H1 (cell line): ENCODE results near the gene PPP1R7. TPM values are rescaled to one million over a fixed set of nuclear protein-coding genes. Genes with fewer than 3 reads are reported as not detected.

Experiments used
- CTCF ChIA-PET: fragments of 300-600 bp; sonication (Branson Sonifier 250); formaldehyde crosslinking; loops from one replicate; lab custom pipeline; 2021; ENCODE audit not compliant: partially characterized antibody; lab: Charles Lee
- POLR2A ChIA-PET: fragments of 300-600 bp; sonication (Branson Sonifier 250); formaldehyde crosslinking; loops from one replicate; lab custom pipeline; 2021; ENCODE audit warnings: inconsistent platforms; ENCODE audit not compliant: partially characterized antibody; lab: Charles Lee
- DNase-seq, 2 experiments: peaks; one replicate each; pipeline versions ENCODE4 v3.0.0 to v3.0.0-alpha.2; 2010 to 2022; ENCODE audit warnings: low spot score in 2 of 2, low read depth in 1 of 2, mixed read lengths in 1 of 2
- FAIRE-seq: peaks from 2 replicates; lab custom pipeline; 2011; peaks lifted over from hg19 to GRCh38; lab: Jason Lieb, UNC
- H2AFZ ChIP-seq: 2 replicates; pipeline ENCODE4 v1.8.1; 2012; ENCODE audit warnings: low read length, inconsistent platforms
- H2AK5ac ChIP-seq: 2 replicates; pipeline ENCODE4 v1.6.1; 2013; ENCODE audit warnings: low read depth, low read length
- H2BK120ac ChIP-seq: replicated peaks from 2 replicates; pipeline ENCODE3; 2013; ENCODE audit warnings: low read depth, low read length, inconsistent platforms
- H2BK12ac ChIP-seq: 2 replicates; pipeline ENCODE4 v1.6.1; 2013; ENCODE audit warnings: low read depth, low read length
- H2BK15ac ChIP-seq: 2 replicates; pipeline ENCODE4 v1.6.1; 2013; ENCODE audit warnings: low read length
- H2BK20ac ChIP-seq: 2 replicates; pipeline ENCODE4 v1.6.1; 2013; ENCODE audit warnings: low read length
- H2BK5ac ChIP-seq: 2 replicates; pipeline ENCODE4 v1.6.1; 2013; ENCODE audit warnings: low read depth, low read length
- H3K14ac ChIP-seq: 2 replicates; pipeline ENCODE4 v1.6.1; 2013; ENCODE audit warnings: inconsistent platforms; ENCODE audit not compliant: insufficient read length
- H3K18ac ChIP-seq: 2 replicates; pipeline ENCODE4 v1.6.1; 2013; ENCODE audit warnings: low read length; ENCODE audit errors: extremely low read depth
- H3K23ac ChIP-seq: 2 replicates; pipeline ENCODE4 v1.6.1; 2013; ENCODE audit warnings: inconsistent platforms; ENCODE audit not compliant: insufficient read length
- H3K23me2 ChIP-seq: 2 replicates; pipeline ENCODE4 v1.6.1; 2013; ENCODE audit warnings: low read depth, low read length
- H3K27ac ChIP-seq: 2 replicates; pipeline ENCODE4 v1.6.1; 2011; ENCODE audit warnings: low read depth, low read length, inconsistent platforms
- H3K27me3 ChIP-seq, 4 experiments: replicated peaks in 1 of 4; 1 replicate in 1 of 4; 2 replicates in 3 of 4; pipeline versions ENCODE4 v1.6.1 to v1.8.1; 2011 to 2013; ENCODE audit warnings: low read length in 3 of 4, mild to moderate bottlenecking in 3 of 4, inconsistent platforms in 2 of 4, mixed read lengths in 2 of 4, moderate library complexity in 1 of 4; ENCODE audit not compliant: control insufficient read depth in 3 of 4, insufficient read depth in 3 of 4; ENCODE audit errors: extremely low read depth in 1 of 4
- H3K36me3 ChIP-seq, 4 experiments: 2 replicates each; pipeline versions ENCODE4 v1.6.1 to v1.8.1; 2011 to 2013; ENCODE audit warnings: mild to moderate bottlenecking in 4 of 4, low read length in 3 of 4, moderate library complexity in 2 of 4, control low read depth in 1 of 4, inconsistent platforms in 1 of 4; ENCODE audit not compliant: insufficient read depth in 4 of 4, control insufficient read depth in 2 of 4
- H3K4ac ChIP-seq: replicated peaks from 2 replicates; pipeline ENCODE3; 2013; ENCODE audit warnings: low read length, low read depth, mixed read lengths, inconsistent platforms; ENCODE audit not compliant: insufficient read length
- H3K4me1 ChIP-seq, 4 experiments: replicated peaks in 1 of 4; 1 replicate in 1 of 4; 2 replicates in 3 of 4; pipeline versions ENCODE4 v1.6.1 to v1.8.1; 2011 to 2013; ENCODE audit warnings: low read length in 3 of 4, inconsistent platforms in 2 of 4, mixed read lengths in 1 of 4; ENCODE audit not compliant: insufficient read depth in 4 of 4, control insufficient read depth in 3 of 4
- H3K4me2 ChIP-seq, 2 experiments: 2 replicates each; pipeline versions ENCODE4 v1.6.1 to v1.8.1; 2011 to 2013; ENCODE audit warnings: low read depth in 2 of 2, low read length in 2 of 2, control low read depth in 1 of 2, inconsistent platforms in 1 of 2, mild to moderate bottlenecking in 1 of 2; ENCODE audit not compliant: insufficient read depth in 1 of 2
- H3K4me3 ChIP-seq, 4 experiments: fragments of 200-600, 300-600 bp in 1 of 4; sonication (generic), shearing (Covaris generic), sonication (Bioruptor Twin) in 1 of 4; 2 replicates each; pipeline versions ENCODE4 v1.5.1 to v1.8.1; 2011 to 2016; ENCODE audit warnings: low read length in 4 of 4, low read depth in 3 of 4, control low read depth in 2 of 4, inconsistent platforms in 2 of 4, mild to moderate bottlenecking in 2 of 4, mixed read lengths in 1 of 4, moderate library complexity in 1 of 4; ENCODE audit not compliant: insufficient read depth in 2 of 4; ENCODE audit errors: extremely low read depth in 1 of 4
- H3K56ac ChIP-seq: replicated peaks from 2 replicates; pipeline ENCODE3; 2013; ENCODE audit warnings: low read depth, mild to moderate bottlenecking, mixed read lengths, low read length, inconsistent platforms; ENCODE audit not compliant: insufficient read length
- H3K79me1 ChIP-seq: 2 replicates; pipeline ENCODE4 v1.6.1; 2013; ENCODE audit warnings: low read depth, low read length, control low read depth
- H3K79me2 ChIP-seq, 2 experiments: 2 replicates each; pipeline versions ENCODE4 v1.6.1 to v1.8.1; 2012 to 2013; ENCODE audit warnings: low read length in 2 of 2, mild to moderate bottlenecking in 2 of 2, inconsistent platforms in 1 of 2; ENCODE audit not compliant: insufficient read depth in 2 of 2, control insufficient read depth in 1 of 2
- H3K9ac ChIP-seq, 4 experiments: replicated peaks in 1 of 4; 1 replicate in 1 of 4; 2 replicates in 3 of 4; pipeline versions ENCODE4 v1.6.1 to v1.8.1; 2011 to 2013; ENCODE audit warnings: low read depth in 3 of 4, low read length in 3 of 4, control low read depth in 2 of 4, mild to moderate bottlenecking in 2 of 4, moderate library complexity in 2 of 4, inconsistent platforms in 1 of 4; ENCODE audit errors: extremely low read depth in 1 of 4
- H3K9me3 ChIP-seq, 2 experiments: 2 replicates each; pipeline versions ENCODE4 v1.6.1 to v1.8.1; 2012 to 2013; ENCODE audit warnings: mild to moderate bottlenecking in 2 of 2, moderate library complexity in 2 of 2, control low read depth in 1 of 2, inconsistent platforms in 1 of 2, low read depth in 1 of 2, low read length in 1 of 2, mixed read lengths in 1 of 2; ENCODE audit not compliant: insufficient read depth in 2 of 2
- H4K20me1 ChIP-seq, 2 experiments: replicated peaks in 1 of 2; 2 replicates each; pipeline versions ENCODE3 to v1.8.1; 2011 to 2013; ENCODE audit warnings: inconsistent platforms in 2 of 2, low read length in 2 of 2, mild to moderate bottlenecking in 1 of 2; ENCODE audit not compliant: insufficient read depth in 2 of 2, control insufficient read depth in 1 of 2
- H4K5ac ChIP-seq: 2 replicates; pipeline ENCODE4 v1.6.1; 2013; ENCODE audit warnings: low read length, low read depth, mixed read lengths, inconsistent platforms; ENCODE audit not compliant: insufficient read length
- H4K8ac ChIP-seq: 2 replicates; pipeline ENCODE4 v1.8.0; 2013; ENCODE audit warnings: mild to moderate bottlenecking, moderate library complexity, low read length, inconsistent platforms; ENCODE audit not compliant: insufficient read depth; ENCODE audit errors: extremely low read depth
- H4K91ac ChIP-seq: replicated peaks from 2 replicates; pipeline ENCODE3; 2013; ENCODE audit warnings: low read length, mixed read lengths, inconsistent platforms; ENCODE audit not compliant: insufficient read length
- CREB1 ChIP-seq: IDR thresholded peaks from 2 replicates; pipeline ENCODE4 v1.6.1; 2012; ENCODE audit warnings: inconsistent platforms
- CTCF ChIP-seq, 3 experiments: IDR thresholded peaks; 1 replicate in 2 of 3; 2 replicates in 1 of 3; pipeline versions ENCODE4 v1.5.1 to v1.6.1; 2011; ENCODE audit warnings: low read length in 3 of 3, mild to moderate bottlenecking in 3 of 3, inconsistent platforms in 2 of 3, low read depth in 1 of 3, moderate library complexity in 1 of 3; ENCODE audit not compliant: insufficient read depth in 1 of 3; ENCODE audit errors: control extremely low read depth in 1 of 3
- EZH2 ChIP-seq: fragments of 200-600 bp; sonication (generic); IDR thresholded peaks from 2 replicates; pipeline ENCODE4 v1.7.1; 2012; ENCODE audit warnings: low read depth, mild to moderate bottlenecking, moderate library complexity, low read length, inconsistent platforms; ENCODE audit not compliant: severe bottlenecking
- FOSL1 ChIP-seq: IDR thresholded peaks from 2 replicates; pipeline ENCODE4 v1.6.1; 2011; ENCODE audit warnings: mild to moderate bottlenecking, low read depth, low read length, moderate library complexity; ENCODE audit not compliant: insufficient read depth
- POLR2AphosphoS5 ChIP-seq: IDR thresholded peaks from 2 replicates; pipeline ENCODE4 v1.6.1; 2011; ENCODE audit warnings: low read depth, low read length
- POU5F1 ChIP-seq: IDR thresholded peaks from 2 replicates; pipeline ENCODE4 v1.6.1; 2011; ENCODE audit warnings: low read depth, mild to moderate bottlenecking, low read length, moderate library complexity
- RAD21 ChIP-seq, 2 experiments: IDR thresholded peaks in 1 of 2; conservative IDR thresholded peaks in 1 of 2; 2 replicates each; pipeline ENCODE4 v1.6.1; 2011; ENCODE audit warnings: low read depth in 2 of 2, low read length in 2 of 2, improper control_type of control experiment in 1 of 2, inconsistent platforms in 1 of 2, mild to moderate bottlenecking in 1 of 2, moderate library complexity in 1 of 2
- RBBP5 ChIP-seq: IDR thresholded peaks from 2 replicates; pipeline ENCODE4 v1.7.1; 2012; ENCODE audit warnings: low read depth, mild to moderate bottlenecking, inconsistent platforms, low read length, moderate library complexity, borderline replicate concordance
- SP1 ChIP-seq: IDR thresholded peaks from 2 replicates; pipeline ENCODE4 v1.6.1; 2011; ENCODE audit warnings: low read depth, low read length
- SP4 ChIP-seq: IDR thresholded peaks from 2 replicates; pipeline ENCODE4 v1.6.1; 2012; ENCODE audit warnings: low read length, inconsistent platforms
- TCF12 ChIP-seq: IDR thresholded peaks from 2 replicates; pipeline ENCODE4 v1.6.1; 2011; ENCODE audit warnings: low read depth, mild to moderate bottlenecking, low read length
- WGBS, 2 experiments: shearing (Covaris generic) in 1 of 2; methylation state at CpG; one replicate each; pipeline versions ENCODE4 v1.1.6 to v1.1.7; 2013 to 2015; ENCODE audit warnings: low lambda C conversion rate in 2 of 2, mixed read lengths in 2 of 2, inconsistent platforms in 1 of 2, low coverage in 1 of 2, missing lambda C conversion rate in 1 of 2; ENCODE audit not compliant: insufficient replicate concordance in 2 of 2, insufficient coverage in 1 of 2, insufficient read length in 1 of 2; ENCODE audit errors: extremely low coverage in 1 of 2, missing lambda C conversion rate in 1 of 2; 5-methylcytosine and 5-hydroxymethylcytosine counted together
- polyA plus RNA-seq, 7 experiments: library from polyadenylated mRNA; depleted of rRNA in 3 of 7; stranded (reverse) in 5 of 7; unstranded in 2 of 7; fragments of >200 nt in 5 of 7; fragments of 200-250 nt in 2 of 7; gene quantifications; 1 replicate in 5 of 7; 2 replicates in 1 of 7; 4 replicates in 1 of 7; pipeline versions ENCODE4 v1.2.1 to v1.2.3, GENCODE V29; 2011 to 2013; ENCODE audit warnings: missing spikeins in 2 of 7, mixed read lengths in 2 of 7
- total RNA-seq: library from RNA; stranded (reverse); fragmentation: NEBNext Ultra II Directional; extraction: Animal tissue kit (Norgen Biotek cat#: 25700); gene quantifications from 2 replicates; pipeline ENCODE4 v1.2.1, GENCODE V29; 2021

PPP1R7 gene
- total and polyA plus RNA-seq, 2 of the 8 experiments (the other 6 are each of a cell fraction or from before 2014, with no cell fraction given): 22.2 to 64.0 TPM

GRCh38 chr2:241180495-241180894, 30.2 kb downstream of the PPP1R7 start:
- H3K14ac ChIP-seq: no peak overlapping the region
- H3K4me1 ChIP-seq: no peaks in the 10 kb centered on the region
- no peak overlapping the region for H2BK15ac ChIP-seq
- DNase-seq (peak; percentile 44 to 67), FAIRE-seq (peak; percentile 83)
- H2AFZ ChIP-seq: no peak overlapping the region
- H3K23ac ChIP-seq: no peak overlapping the region
- no peaks in the 10 kb centered on the region for H3K79me1 ChIP-seq
- H3K56ac ChIP-seq: no peak overlapping the region
- H2AK5ac ChIP-seq: no peak overlapping the region
- ChIA-PET POLR2A (no interaction called here), CTCF (interaction anchor here (0.6 to 2.5 kb wide), 6 partner anchors 9 to 158 kb away, joined by 3 to 15 read pairs (median 4); partner anchors contain the start of genes PASK and PPP1R7)
- no peaks in the 10 kb centered on the region for H3K79me2 ChIP-seq
- H2BK5ac ChIP-seq: no peak overlapping the region
- H3K36me3 ChIP-seq: no peaks in the 10 kb centered on the region
- H3K9ac ChIP-seq: no peak overlapping the region
- H3K23me2 ChIP-seq: no peaks in the 10 kb centered on the region
- H3K4me2 ChIP-seq: no peak overlapping the region
- no peak overlapping the region for H2BK120ac ChIP-seq
- H3K27me3 ChIP-seq: no peaks in the 10 kb centered on the region
- H2BK12ac ChIP-seq: no peak overlapping the region
- 74% methylated on average over 12 of the region's 12 CpGs; no CpG with 5 or more reads in 1 of the 2 experiments for WGBS, 2 experiments
- H4K20me1 ChIP-seq: peaks cover 0 to 3% of the 10 kb centered on the region in 2 experiments
- H3K4ac ChIP-seq: no peak overlapping the region
- H4K5ac ChIP-seq: no peak overlapping the region
- H4K8ac ChIP-seq: no peak overlapping the region
- H3K18ac ChIP-seq: no peak overlapping the region
- no peak overlapping the region for H4K91ac ChIP-seq
- H3K27ac ChIP-seq: no peak overlapping the region
- H3K9me3 ChIP-seq: no peaks in the 10 kb centered on the region
- H2BK20ac ChIP-seq: no peak overlapping the region
- no peak overlapping the region for H3K4me3 ChIP-seq
- no peak for TF ChIP-seq SP4
- no peak for TF ChIP-seq EZH2
- TF ChIP-seq RAD21 (IDR thresholded peaks at IDR 0.05 in 1 of 2, conservative IDR thresholded peaks at IDR 0.05 in 1 of 2; ENCODE audit: low read depth in 2 of 2, low read length in 2 of 2): peak; percentile 38 to 54
- TF ChIP-seq FOSL1: no peak
- no peak for TF ChIP-seq RBBP5
- TF ChIP-seq POU5F1: no peak
- TF ChIP-seq SP1: 0 out of 2 replicates have a peak, but pooled peaks have one; percentile 25
- no peak for TF ChIP-seq POLR2AphosphoS5
- TF ChIP-seq CREB1: peak; percentile 33; the same call in 1 of the 2 replicates
- TF ChIP-seq CTCF (IDR thresholded peaks at IDR 0.05; ENCODE audit: control extremely low read depth in 1 of 3, insufficient read depth in 1 of 3, low read depth in 1 of 3, low read length in 3 of 3): peak in 2 of 3 experiments; percentile 68 to 76; a peak in 3 of 4 replicates
- TF ChIP-seq TCF12: no peak
